ENCODE data around the gene RFC1. TPM values are rescaled to one million over a fixed set of nuclear protein-coding genes. Genes with fewer than 3 reads are reported as not detected.

Gene RFC1
- total and polyA plus RNA-seq, 9 of the 15 experiments (the other 6 are each of a cell fraction or from before 2014, with no cell fraction given), result 16.8 to 85.6 (median 45.2) TPM

DNA sequence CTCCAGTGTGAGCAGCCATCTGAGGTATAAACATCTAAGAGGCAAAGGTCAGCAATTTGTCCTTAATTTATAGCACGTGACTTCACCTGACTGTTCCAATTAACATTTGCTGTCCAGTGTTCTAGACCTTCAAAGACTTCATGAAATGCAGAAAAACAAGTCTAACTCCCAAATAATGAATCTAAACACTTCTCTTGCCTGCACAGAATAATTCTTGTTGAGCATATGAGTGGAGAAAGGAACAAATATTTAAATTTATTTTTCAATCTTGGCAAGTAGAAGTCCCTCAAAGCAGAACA is 12.0 kb downstream of the RFC1 start:
- no peak for DNase-seq (ENCODE audit: extremely low read depth in 1 of 4, low spot score in 3 of 4)
- no peak for TF ChIP-seq HNRNPLL (IDR thresholded peaks at IDR 0.05; ENCODE audit: low read depth, low read length, poor library complexity, severe bottlenecking)
- TF ChIP-seq ZNF316 (IDR thresholded peaks at IDR 0.05), result 0 out of 2 replicates have a peak, but pooled peaks have one; percentile 17
- TF ChIP-seq BHLHE40 (IDR thresholded peaks at IDR 0.05; ENCODE audit: low read length), result 0 out of 2 replicates have a peak, but pooled peaks have one; percentile 13
- TF ChIP-seq ZNF830 (CRISPR knock-in tag; IDR thresholded peaks at IDR 0.05), result no peak
- TF ChIP-seq KDM2B (CRISPR knock-in tag; IDR thresholded peaks at IDR 0.05), result no peak
- TF ChIP-seq ZNF696 (CRISPR knock-in tag; conservative IDR thresholded peaks at IDR 0.05), result no peak
- no peak for TF ChIP-seq TCF7 (IDR thresholded peaks at IDR 0.05; ENCODE audit: borderline replicate concordance)
- TF ChIP-seq TFE3 (CRISPR knock-in tag; IDR thresholded peaks at IDR 0.05), result peak; percentile 66
- peak; percentile 30; the same call in 1 of the 2 replicates for TF ChIP-seq GABPA (tag; conservative IDR thresholded peaks at IDR 0.05; ENCODE audit: low read depth)
- peak; percentile 10; the same call in 1 of the 2 replicates for TF ChIP-seq C11orf30 (IDR thresholded peaks at IDR 0.05; ENCODE audit: low read depth)
- TF ChIP-seq BRCA1 (IDR thresholded peaks at IDR 0.05), result no peak
- TF ChIP-seq BRCA1 (CRISPR knock-in tag; IDR thresholded peaks at IDR 0.05), result no peak
- TF ChIP-seq CREB1 (IDR thresholded peaks at IDR 0.05), result no peak
- no peak for TF ChIP-seq CREB1 (CRISPR knock-in tag; IDR thresholded peaks at IDR 0.05)
- in situ Hi-C loops (cut with MboI), result no loop called here
- POLR2A ChIA-PET, result interaction anchor here (1.3 kb wide), 1 partner anchor 27 kb away, joined by 3 read pairs; no protein-coding TSS in a partner anchor
- Histone ChIP-seq H3K9me3 (replicated peaks; ENCODE audit: control insufficient read depth, insufficient read depth, low read depth, low read length) (no peaks in the 10 kb centered on the region), H3K27me3 (ENCODE audit: control insufficient read depth in 2 of 2, insufficient read depth in 2 of 2, low read length in 2 of 2) (no peaks in the 10 kb centered on the region), H3K4me2 (ENCODE audit: insufficient read depth, low read length) (no peak overlapping the region), H2AFZ (ENCODE audit: low read depth, low read length) (no peak overlapping the region), H3K9me1 (ENCODE audit: control insufficient read depth, insufficient read depth, low read length) (no peaks in the 10 kb centered on the region), H3K4me1 (replicated peaks in 1 of 2; ENCODE audit: control insufficient read depth in 2 of 2, insufficient read depth in 2 of 2, low read length in 2 of 2) (peaks cover 0 to 9% of the 10 kb centered on the region in 2 experiments; a peak in 3 of 5 replicates), H4K20me1 (replicated peaks; ENCODE audit: control insufficient read depth, insufficient read depth, low read length) (no peaks in the 10 kb centered on the region), H3K36me3 (ENCODE audit: control insufficient read depth, insufficient read depth, low read length) (peaks cover 29% of the 10 kb centered on the region; the same call in 2 of the 3 replicates), H3K27ac (ENCODE audit: extremely low read depth, low read depth, low read length) (no peak overlapping the region), H3K79me2 (ENCODE audit: control insufficient read depth, insufficient read depth, low read length) (peaks cover 72% of the 10 kb centered on the region), H3K4me3 (no peak overlapping the region), H3K9ac (ENCODE audit: insufficient read depth in 1 of 2, low read depth in 2 of 2, low read length in 2 of 2) (no peak overlapping the region)
- CTCF ChIA-PET (ENCODE audit: low intra/inter-chr PET ratio), result no interaction called here
- intact Hi-C loops (cut with micrococcal nuclease), result no loop called here
- peak; percentile 16; the same call in 2 of the 3 replicates for ATAC-seq
- no TSS peak for BruUV-seq (replicated peaks)
- FAIRE-seq, result no peak
- WGBS (ENCODE audit: insufficient coverage, low coverage, missing lambda C conversion rate), result 32% methylated on average over 1 of the region's 1 CpG
